Cardiac muscle cell (in vitro differentiated cells and primary cell): Measurements from ENCODE around the gene AATK. TPM values are rescaled to one million over a fixed set of nuclear protein-coding genes. Genes with fewer than 3 reads are reported as not detected.

Experiments used
- DNase-seq, 2 donors: peaks; one replicate each; pipeline versions ENCODE4 v3.0.0 to v3.0.0-alpha.2; 2010 to 2017; ENCODE audit warnings: low read depth in 1 of 2, low spot score in 1 of 2
- H3K27ac ChIP-seq: fragments of 200-600 bp; sonication (generic); 2 replicates; pipeline ENCODE4 v1.5.1; 2016
- H3K27me3 ChIP-seq: fragments of 200-600 bp; sonication (generic); 2 replicates; pipeline ENCODE4 v1.6.0; 2016; ENCODE audit warnings: control low read depth
- H3K36me3 ChIP-seq: fragments of 200-600 bp; sonication (generic); 2 replicates; pipeline ENCODE4 v1.5.1; 2016; ENCODE audit warnings: control low read depth
- H3K4me1 ChIP-seq: fragments of 200-600 bp; sonication (generic); 2 replicates; pipeline ENCODE4 v1.8.1; 2017; ENCODE audit warnings: low read depth, mild to moderate bottlenecking, mixed run types
- H3K4me3 ChIP-seq: fragments of 200-600 bp; sonication (generic); 2 replicates; pipeline ENCODE4 v1.5.1; 2016; ENCODE audit warnings: mild to moderate bottlenecking
- H3K9me3 ChIP-seq: fragments of 200-600 bp; sonication (generic); 2 replicates; pipeline ENCODE4 v1.5.1; 2017; ENCODE audit warnings: low read depth, mild to moderate bottlenecking, control low read depth
- polyA plus RNA-seq: library from polyadenylated mRNA; unstranded; fragments of >200 nt; fragmentation: Nextera tagmentation; extraction: Ambion mirVana; gene quantifications from 2 replicates; pipeline ENCODE4 v1.2.1, GENCODE V29; 2016
- total RNA-seq: library from RNA; depleted of rRNA; stranded (reverse); fragments of >200 nt; gene quantifications from 2 replicates; pipeline ENCODE4 v1.2.3, GENCODE V29; 2016
- TF ChIP-seq, protein P1 (sequence below): IDR thresholded peaks from 2 replicates; pipeline ENCODE4 v1.5.1; 2012; ENCODE audit warnings: low read depth, mild to moderate bottlenecking, low read length

Gene AATK
- total and polyA plus RNA-seq, 2 experiments from 2014 or later = 8.0 to 21.9 TPM

DNA sequence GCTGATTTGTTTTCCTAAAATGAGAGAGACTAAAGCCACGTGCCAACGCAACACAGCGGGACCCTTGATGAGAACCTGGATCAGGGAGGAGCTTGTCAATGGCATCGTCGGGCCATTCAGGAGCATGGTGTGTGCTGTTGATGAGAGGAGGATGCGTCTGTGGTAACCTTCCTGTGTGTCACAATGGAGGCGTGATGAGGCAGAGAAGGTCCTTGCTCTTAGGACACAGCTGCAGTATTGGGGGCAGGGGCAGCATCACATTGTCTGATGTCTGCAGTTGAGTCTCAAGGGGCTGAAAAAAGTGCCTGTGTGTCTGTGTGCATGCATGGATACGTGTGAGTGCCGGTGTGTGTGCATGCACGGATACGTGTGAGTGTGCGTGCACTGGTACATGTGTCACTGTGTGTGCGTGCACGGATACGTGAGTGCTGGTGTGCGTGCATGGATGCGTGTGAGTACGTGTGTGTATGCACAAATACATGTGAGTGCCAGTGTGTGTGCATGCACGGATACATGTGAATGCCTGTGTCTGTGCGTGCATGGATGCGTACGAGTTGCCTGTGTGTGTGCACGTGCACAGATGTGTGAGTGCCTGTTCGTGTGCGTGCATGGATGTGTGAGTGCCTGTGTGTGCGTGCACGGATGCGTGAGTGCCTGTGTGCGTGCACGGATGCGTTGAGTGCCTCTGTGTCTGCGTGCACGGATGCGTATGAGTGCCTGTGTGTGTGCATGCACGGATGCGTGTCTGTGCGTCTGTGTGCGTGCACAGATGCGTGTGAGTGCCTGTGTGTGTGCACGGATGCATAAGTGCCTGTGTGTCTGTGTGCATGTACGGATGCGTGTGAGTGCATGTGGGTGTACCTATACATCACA, 91.8 kb downstream of the AATK start:
- Histone ChIP-seq H3K27me3 (no peaks in the 10 kb centered on the region), H3K4me3 (no peak overlapping the region), H3K4me1 (no peaks in the 10 kb centered on the region), H3K9me3 (no peaks in the 10 kb centered on the region), H3K36me3 (no peaks in the 10 kb centered on the region), H3K27ac (no peak overlapping the region)
- TF ChIP-seq, protein P1, sequence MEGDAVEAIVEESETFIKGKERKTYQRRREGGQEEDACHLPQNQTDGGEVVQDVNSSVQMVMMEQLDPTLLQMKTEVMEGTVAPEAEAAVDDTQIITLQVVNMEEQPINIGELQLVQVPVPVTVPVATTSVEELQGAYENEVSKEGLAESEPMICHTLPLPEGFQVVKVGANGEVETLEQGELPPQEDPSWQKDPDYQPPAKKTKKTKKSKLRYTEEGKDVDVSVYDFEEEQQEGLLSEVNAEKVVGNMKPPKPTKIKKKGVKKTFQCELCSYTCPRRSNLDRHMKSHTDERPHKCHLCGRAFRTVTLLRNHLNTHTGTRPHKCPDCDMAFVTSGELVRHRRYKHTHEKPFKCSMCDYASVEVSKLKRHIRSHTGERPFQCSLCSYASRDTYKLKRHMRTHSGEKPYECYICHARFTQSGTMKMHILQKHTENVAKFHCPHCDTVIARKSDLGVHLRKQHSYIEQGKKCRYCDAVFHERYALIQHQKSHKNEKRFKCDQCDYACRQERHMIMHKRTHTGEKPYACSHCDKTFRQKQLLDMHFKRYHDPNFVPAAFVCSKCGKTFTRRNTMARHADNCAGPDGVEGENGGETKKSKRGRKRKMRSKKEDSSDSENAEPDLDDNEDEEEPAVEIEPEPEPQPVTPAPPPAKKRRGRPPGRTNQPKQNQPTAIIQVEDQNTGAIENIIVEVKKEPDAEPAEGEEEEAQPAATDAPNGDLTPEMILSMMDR = no peak
- no peak for DNase-seq

DNA sequence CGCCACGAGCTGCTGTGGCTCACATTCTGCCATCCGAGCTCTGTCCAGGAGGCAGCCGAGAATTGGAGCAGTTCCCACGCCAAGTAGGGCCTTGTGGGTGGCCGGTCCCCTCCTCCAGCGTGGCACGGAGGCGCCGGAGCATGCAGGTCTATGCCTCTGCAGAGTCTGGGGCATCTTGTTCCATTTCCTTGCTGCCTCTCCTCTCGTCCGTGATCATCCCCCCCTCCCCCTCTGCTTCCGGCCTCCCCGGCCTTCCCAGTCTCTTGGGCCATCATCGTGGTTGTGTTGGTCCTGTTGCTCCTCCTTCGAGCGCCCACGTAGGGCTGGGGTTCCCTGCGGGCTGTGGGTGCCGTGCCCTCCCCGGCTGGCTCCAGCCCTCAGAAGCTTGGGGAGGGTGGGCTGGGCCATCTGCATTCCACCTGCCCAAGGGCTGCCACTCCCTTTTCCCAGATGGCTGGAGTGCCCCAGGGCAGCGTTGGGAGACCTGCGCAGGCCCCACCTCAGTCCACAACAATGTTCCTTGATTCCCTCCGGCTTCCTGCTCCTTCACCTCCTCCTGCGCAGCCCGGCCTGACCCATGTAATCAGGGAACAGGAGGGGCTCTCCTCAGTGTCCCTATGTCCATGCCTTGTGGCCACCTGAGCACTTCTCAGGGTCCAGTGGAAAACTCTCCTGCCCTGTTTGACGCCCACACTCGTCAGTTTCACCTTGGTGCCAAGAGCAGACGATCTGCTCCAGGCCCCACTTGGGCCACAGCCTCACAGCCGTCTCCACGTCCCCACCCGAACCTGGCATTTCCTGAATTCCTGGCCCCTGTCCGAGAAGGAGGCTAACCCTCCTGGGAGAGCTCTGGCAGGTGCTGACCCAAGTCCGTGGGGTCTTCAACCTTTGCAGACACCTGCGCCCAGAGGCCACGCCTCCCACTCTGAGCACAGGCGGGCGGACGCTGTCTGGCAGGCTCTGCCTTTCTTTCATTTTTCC, 94.0 kb downstream of the AATK start:
- Histone ChIP-seq H3K36me3 (no peaks in the 10 kb centered on the region), H3K27ac (no peak overlapping the region), H3K4me1 (no peaks in the 10 kb centered on the region), H3K27me3 (no peaks in the 10 kb centered on the region), H3K4me3 (no peak overlapping the region), H3K9me3 (no peaks in the 10 kb centered on the region)
- TF ChIP-seq, protein P1 = no peak
- no peak for DNase-seq

DNA sequence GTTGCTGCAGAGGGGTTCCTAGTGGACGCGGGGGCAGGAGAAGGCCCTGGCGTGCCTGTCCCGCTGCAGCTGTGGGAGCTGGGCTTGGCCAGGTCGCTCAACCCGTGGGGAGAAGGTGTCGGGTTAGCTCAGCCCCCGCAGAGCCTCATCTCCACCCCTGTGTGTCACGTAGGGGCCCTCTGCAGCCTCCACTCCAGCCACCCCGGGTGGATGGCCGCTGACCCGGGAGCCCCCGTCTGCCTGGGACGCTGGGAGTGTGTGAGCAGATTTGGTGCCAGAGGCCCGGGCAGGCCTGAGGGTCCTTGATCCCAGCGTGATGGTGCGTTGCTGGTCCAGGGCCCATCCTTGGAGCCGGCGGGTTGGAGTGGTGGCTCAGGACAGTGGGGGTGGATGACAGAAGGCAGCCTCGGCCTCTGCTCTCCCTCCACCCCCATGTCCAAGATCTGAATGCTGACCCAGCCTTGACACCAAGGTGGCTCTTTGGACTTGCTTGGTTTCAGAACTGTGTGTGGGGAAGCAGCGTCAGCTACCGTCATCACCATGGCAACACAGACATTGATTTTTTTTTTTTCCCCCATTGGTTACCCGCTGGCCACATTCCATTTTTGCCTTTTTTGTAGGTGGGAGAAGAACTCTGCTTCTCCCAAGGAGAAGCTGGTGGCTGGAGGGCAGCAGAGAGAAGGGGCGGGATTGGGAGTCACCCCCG, 95.3 kb downstream of the AATK start:
- no peak overlapping the region for H3K27ac ChIP-seq
- H3K4me3 ChIP-seq = no peak overlapping the region
- no peaks in the 10 kb centered on the region for H3K4me1 ChIP-seq
- H3K27me3 ChIP-seq = no peaks in the 10 kb centered on the region
- TF ChIP-seq, protein P1 = no peak
- DNase-seq = no peak
- H3K36me3 ChIP-seq = no peaks in the 10 kb centered on the region
- H3K9me3 ChIP-seq = no peaks in the 10 kb centered on the region

DNA sequence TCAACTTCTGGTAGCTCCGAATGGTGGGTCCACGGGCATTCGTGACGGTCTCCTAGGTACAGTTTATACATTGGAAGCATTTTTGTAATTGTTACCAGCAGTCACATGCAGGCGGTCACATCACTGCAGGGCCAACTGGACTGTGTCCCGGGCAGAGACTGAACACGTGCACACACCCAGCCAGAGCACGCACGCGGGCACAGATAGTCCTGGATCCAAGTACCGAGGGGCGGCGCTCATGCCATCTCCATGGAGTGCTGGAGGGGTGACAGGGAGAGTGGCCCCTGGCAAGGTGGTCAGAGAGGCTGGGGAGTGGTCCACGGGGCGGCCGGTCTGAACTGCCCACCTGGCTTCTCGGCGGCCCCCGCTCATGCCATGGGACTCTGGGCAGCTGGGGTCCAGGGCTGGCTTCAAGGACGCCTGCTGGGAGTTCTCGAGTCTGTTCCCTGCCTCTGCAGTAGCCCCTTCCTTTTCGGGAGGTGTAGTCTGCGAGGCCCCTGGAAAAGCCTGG, 96.8 kb downstream of the AATK start:
- Histone ChIP-seq H3K4me1 (peaks cover 3% of the 10 kb centered on the region), H3K27ac (no peak overlapping the region), H3K9me3 (no peaks in the 10 kb centered on the region), H3K27me3 (no peaks in the 10 kb centered on the region), H3K36me3 (no peaks in the 10 kb centered on the region), H3K4me3 (no peak overlapping the region)
- TF ChIP-seq, protein P1 = no peak
- DNase-seq = no peak
